ENCODE measurements around the gene SASH3. TPM values are rescaled to one million over a fixed set of nuclear protein-coding genes. Genes with fewer than 3 reads are reported as not detected.
A peak's percentile ranks its signal among the peaks of the same experiment; 100 is the strongest.
"Not testable (repeated sequence)": the region's sequence is repeated elsewhere in the genome, so short reads cannot be mapped to it uniquely, and the experiment has no call there.

The SASH3 gene
- total and polyA plus RNA-seq, 2 donors from 2014 or later: 1.9 to 18.3 TPM

DNA sequence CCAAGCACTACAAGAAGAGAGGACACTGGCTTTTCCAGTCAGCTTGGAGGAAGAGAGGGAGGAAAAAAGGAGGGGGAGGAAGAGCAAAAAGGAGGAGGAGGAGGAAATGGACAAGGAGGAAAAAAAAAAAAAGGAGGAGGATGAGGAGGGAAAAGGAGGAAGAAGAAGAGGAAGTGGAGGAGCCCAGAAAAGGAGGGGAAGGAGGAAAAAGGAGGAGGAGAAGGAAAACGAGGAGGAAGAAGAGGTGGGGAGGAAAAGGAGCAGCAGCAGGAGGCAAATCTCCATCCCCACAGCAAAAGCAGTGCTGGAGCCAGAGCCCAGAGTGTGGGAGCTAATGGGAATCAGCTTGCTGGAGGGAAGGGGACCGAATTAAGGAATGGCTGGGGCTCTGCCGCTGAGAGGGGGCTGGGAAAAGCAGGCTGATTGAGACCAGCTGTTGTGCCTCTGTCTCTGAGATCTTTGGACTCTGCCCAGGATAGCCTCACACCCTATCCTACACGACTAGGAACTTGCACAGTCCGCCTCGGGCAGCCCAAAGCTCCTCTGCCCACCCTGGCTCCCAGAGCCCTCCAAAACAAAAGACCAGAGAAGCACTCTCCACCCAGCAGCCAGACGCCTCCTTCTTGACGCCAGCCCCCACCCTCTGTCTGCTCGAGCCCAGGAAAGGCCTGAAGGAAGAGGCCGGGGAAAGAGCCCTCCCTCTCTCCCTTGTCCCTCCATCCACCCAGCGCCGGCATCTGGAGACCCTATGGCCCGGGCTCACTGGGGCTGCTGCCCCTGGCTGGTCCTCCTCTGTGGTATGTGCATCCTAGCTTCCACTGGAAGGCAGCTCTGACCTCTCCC is 41.1 kb upstream of the SASH3 start, which contains the start of gene XPNPEP2:
XPNPEP2 (plus strand) TSS at position 514 of the 843 bp plus-strand sequence; CDS start at position 749, 235 bp downstream.
- peak within 1 kb of the TSS in 1 of 3 donors; percentile 51 for H3K9ac ChIP-seq (ENCODE audit: low read length in 3 of 3)
- peak within 1 kb of the TSS; percentile 60 to 67 for H3K27ac ChIP-seq (ENCODE audit: low read depth in 2 of 2, low read length in 2 of 2)
- TF ChIP-seq, protein P1, sequence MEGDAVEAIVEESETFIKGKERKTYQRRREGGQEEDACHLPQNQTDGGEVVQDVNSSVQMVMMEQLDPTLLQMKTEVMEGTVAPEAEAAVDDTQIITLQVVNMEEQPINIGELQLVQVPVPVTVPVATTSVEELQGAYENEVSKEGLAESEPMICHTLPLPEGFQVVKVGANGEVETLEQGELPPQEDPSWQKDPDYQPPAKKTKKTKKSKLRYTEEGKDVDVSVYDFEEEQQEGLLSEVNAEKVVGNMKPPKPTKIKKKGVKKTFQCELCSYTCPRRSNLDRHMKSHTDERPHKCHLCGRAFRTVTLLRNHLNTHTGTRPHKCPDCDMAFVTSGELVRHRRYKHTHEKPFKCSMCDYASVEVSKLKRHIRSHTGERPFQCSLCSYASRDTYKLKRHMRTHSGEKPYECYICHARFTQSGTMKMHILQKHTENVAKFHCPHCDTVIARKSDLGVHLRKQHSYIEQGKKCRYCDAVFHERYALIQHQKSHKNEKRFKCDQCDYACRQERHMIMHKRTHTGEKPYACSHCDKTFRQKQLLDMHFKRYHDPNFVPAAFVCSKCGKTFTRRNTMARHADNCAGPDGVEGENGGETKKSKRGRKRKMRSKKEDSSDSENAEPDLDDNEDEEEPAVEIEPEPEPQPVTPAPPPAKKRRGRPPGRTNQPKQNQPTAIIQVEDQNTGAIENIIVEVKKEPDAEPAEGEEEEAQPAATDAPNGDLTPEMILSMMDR (IDR thresholded peaks at IDR 0.05; ENCODE audit: borderline replicate concordance, extremely low read depth, insufficient read depth): no peak
- H3K4me3 ChIP-seq (ENCODE audit: low read length in 3 of 3): peak within 1 kb of the TSS in 2 of 3 donors; percentile 52 to 54
- intact Hi-C loops (cut with DNase I): no loop called here
- DNase-seq (peak in 4 of 5 donors; percentile 48 to 82 (median 63)), FAIRE-seq (no peak)
- no peaks in the 10 kb centered on the region for H3K36me3 ChIP-seq (ENCODE audit: control insufficient read depth in 2 of 3, insufficient read depth in 3 of 3, low read length in 3 of 3)
- H3K4me1 ChIP-seq (ENCODE audit: control insufficient read depth in 2 of 3, insufficient read depth in 2 of 3, low read depth in 1 of 3, low read length in 3 of 3): peaks cover 0 to 3% (median 0%) of the 10 kb centered on the region in 3 donors
- no peaks in the 10 kb centered on the region for H3K9me3 ChIP-seq (ENCODE audit: control insufficient read depth in 2 of 3, insufficient read depth in 1 of 3, low read length in 3 of 3)
- no peaks in the 10 kb centered on the region for H3K27me3 ChIP-seq (ENCODE audit: control insufficient read depth, insufficient read depth, low read length)

DNA sequence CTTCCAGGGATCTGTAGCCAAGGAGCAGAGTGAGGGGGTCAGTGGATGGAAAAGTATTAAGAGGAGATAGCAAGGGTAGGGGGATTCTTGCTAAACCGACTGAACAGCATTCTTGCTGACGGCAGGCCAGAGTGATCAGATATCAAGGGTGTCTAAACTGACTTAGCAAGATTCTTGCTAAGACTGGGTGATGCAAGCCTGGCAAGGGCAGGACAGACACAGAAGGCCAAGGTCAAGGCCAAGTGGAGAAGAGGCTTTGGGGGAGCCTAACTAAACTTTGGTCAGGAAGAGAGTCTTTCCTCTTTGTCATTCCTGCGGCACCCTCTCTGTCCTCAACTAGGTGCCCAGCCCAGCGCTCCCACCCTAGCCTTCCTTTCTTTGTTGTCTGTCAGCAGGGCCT is 40.2 kb upstream of the SASH3 start:
- H3K36me3 ChIP-seq (ENCODE audit: control insufficient read depth in 2 of 3, insufficient read depth in 3 of 3, low read length in 3 of 3): no peaks in the 10 kb centered on the region
- H3K27me3 ChIP-seq (ENCODE audit: control insufficient read depth, insufficient read depth, low read length): no peaks in the 10 kb centered on the region
- intact Hi-C loops (cut with DNase I): no loop called here
- peak overlapping the region; percentile 60 to 67 for H3K27ac ChIP-seq (ENCODE audit: low read depth in 2 of 2, low read length in 2 of 2)
- no peak for DNase-seq
- H3K9me3 ChIP-seq (ENCODE audit: control insufficient read depth in 2 of 3, insufficient read depth in 1 of 3, low read length in 3 of 3): no peaks in the 10 kb centered on the region
- H3K4me1 ChIP-seq (ENCODE audit: control insufficient read depth in 2 of 3, insufficient read depth in 2 of 3, low read depth in 1 of 3, low read length in 3 of 3): peaks cover 0 to 3% (median 0%) of the 10 kb centered on the region in 3 donors
- FAIRE-seq: no peak
- TF ChIP-seq, protein P1 (IDR thresholded peaks at IDR 0.05; ENCODE audit: borderline replicate concordance, extremely low read depth, insufficient read depth): no peak
- peak overlapping the region in 2 of 3 donors; percentile 52 to 54 for H3K4me3 ChIP-seq (ENCODE audit: low read length in 3 of 3)
- H3K9ac ChIP-seq (ENCODE audit: low read length in 3 of 3): peak overlapping the region in 1 of 3 donors; percentile 51

DNA sequence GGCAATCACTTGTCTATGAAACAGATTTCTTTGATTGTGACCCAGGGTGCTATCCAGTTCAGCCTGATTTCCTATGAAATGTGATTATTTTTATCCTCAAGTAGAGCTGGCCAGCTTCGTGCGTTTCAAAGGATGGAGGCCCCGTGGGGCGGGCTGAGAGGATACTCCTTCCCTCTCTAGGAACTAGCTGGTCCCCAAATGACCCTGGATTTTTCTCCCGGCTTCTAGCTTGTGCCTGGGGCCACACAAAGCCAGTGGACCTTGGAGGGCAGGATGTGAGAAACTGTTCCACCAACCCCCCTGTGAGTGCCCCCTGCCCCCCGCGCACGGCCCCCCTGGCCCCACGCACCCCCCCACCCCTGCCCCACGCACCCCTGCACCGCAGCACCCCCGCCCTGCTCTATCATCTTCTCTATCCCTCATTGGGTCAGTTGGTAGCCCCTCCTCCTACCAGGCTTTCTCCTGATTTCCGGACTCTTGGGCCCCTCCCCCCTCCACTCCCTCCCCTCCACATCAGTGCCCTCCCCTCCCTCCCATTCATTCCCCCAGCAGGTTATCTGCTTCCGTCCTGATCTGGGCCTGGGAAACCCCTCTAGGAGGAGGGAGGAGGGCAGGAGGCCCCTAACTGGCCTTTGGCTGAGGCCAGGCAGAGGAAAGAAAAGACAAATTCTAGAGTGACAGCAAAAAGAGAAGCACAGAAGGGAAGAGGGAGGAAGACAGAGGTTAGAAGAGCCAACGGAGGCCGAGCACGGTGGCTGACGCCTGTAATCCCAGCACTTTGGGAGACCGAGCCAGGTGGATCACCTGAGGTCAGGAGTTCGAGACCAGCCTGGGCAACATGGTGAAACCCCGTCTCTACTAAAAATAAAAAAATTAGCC is 37.6 kb upstream of the SASH3 start:
- TF ChIP-seq, protein P1 (IDR thresholded peaks at IDR 0.05; ENCODE audit: borderline replicate concordance, extremely low read depth, insufficient read depth): no peak

DNA sequence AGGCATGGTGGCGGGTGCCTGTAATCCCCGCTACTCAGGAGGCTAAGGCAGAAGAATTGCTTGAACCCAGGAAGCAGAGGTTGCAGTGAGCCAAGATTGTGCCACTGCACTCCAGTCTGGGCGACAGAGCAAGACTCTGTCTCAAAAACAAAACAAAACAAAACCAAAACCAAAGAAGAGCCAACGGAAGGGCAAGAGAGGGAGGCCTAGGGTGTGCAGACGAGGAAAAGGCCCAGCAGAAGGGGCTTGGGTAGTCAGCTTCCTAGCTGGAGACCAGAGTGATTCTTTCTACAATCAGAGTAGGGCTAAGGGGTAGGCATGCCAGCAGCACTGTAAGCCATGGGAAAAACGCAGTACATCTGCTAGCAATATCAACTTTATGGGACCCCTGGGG is 37.0 kb upstream of the SASH3 start:
- H3K9ac ChIP-seq (ENCODE audit: low read length in 3 of 3); H3K27me3 ChIP-seq (ENCODE audit: control insufficient read depth, insufficient read depth, low read length); H3K9me3 ChIP-seq (ENCODE audit: control insufficient read depth in 2 of 3, insufficient read depth in 1 of 3, low read length in 3 of 3); H3K4me1 ChIP-seq (ENCODE audit: control insufficient read depth in 2 of 3, insufficient read depth in 2 of 3, low read depth in 1 of 3, low read length in 3 of 3); H3K27ac ChIP-seq (ENCODE audit: low read depth in 2 of 2, low read length in 2 of 2); H3K4me3 ChIP-seq (ENCODE audit: low read length in 3 of 3); FAIRE-seq; H3K36me3 ChIP-seq (ENCODE audit: control insufficient read depth in 2 of 3, insufficient read depth in 3 of 3, low read length in 3 of 3); intact Hi-C loops (cut with DNase I); DNase-seq: not testable (repeated sequence)

More for the DNA sequence above, 37.6 kb upstream of the SASH3 start:
- H3K4me1 ChIP-seq (ENCODE audit: control insufficient read depth in 2 of 3, insufficient read depth in 2 of 3, low read depth in 1 of 3, low read length in 3 of 3): peaks cover 0 to 2% (median 0%) of the 10 kb centered on the region in 3 donors
- DNase-seq (peak in 4 of 5 donors; percentile 33 to 57 (median 48)), FAIRE-seq (no peak)
- H3K9ac ChIP-seq (ENCODE audit: low read length in 3 of 3): no peak overlapping the region
- no peak overlapping the region for H3K27ac ChIP-seq (ENCODE audit: low read depth in 2 of 2, low read length in 2 of 2)
- H3K4me3 ChIP-seq (ENCODE audit: low read length in 3 of 3): no peak overlapping the region
- intact Hi-C loops (cut with DNase I): no loop called here
- no peaks in the 10 kb centered on the region for H3K36me3 ChIP-seq (ENCODE audit: control insufficient read depth in 2 of 3, insufficient read depth in 3 of 3, low read length in 3 of 3)
- H3K9me3 ChIP-seq (ENCODE audit: control insufficient read depth in 2 of 3, insufficient read depth in 1 of 3, low read length in 3 of 3): no peaks in the 10 kb centered on the region
- no peaks in the 10 kb centered on the region for H3K27me3 ChIP-seq (ENCODE audit: control insufficient read depth, insufficient read depth, low read length)
